HL-60 (cell line): Measurements from ENCODE around the gene NXPH1.

Experiments
- DNase-seq, 2 experiments: peaks; one replicate each; pipeline ENCODE4 v3.0.0-alpha.2; 2010 to 2020; ENCODE audit warnings: low read depth in 1 of 2, low spot score in 1 of 2
- H3K27ac ChIP-seq: fragments of 250-450 bp; sonication (Bioruptor Pico); replicated peaks from 2 replicates; pipeline ENCODE4 v1.5.1; 2020; ENCODE audit warnings: mild to moderate bottlenecking, moderate library complexity
- H3K27me3 ChIP-seq: fragments of 250-450 bp; sonication (Bioruptor Pico); 2 replicates; pipeline ENCODE4 v1.5.1; 2021; ENCODE audit warnings: mild to moderate bottlenecking, moderate library complexity; ENCODE audit not compliant: insufficient read depth, poor library complexity, severe bottlenecking
- H3K4me3 ChIP-seq: replicated peaks from 2 replicates; pipeline ENCODE4 v1.5.1; 2011; ENCODE audit warnings: mild to moderate bottlenecking, control low read depth, low read length; ENCODE audit not compliant: insufficient read depth
- GABPA ChIP-seq: IDR thresholded peaks from 2 replicates; pipeline ENCODE4 v1.6.1; 2012; ENCODE audit warnings: low read depth
- POLR2AphosphoS5 ChIP-seq: IDR thresholded peaks from 2 replicates; pipeline ENCODE4 v1.6.1; 2012; ENCODE audit warnings: low read depth
- SPI1 ChIP-seq: IDR thresholded peaks from 2 replicates; pipeline ENCODE4 v1.6.1; 2012; ENCODE audit warnings: low read depth, mild to moderate bottlenecking, borderline replicate concordance
- TF ChIP-seq, protein P1 (sequence below): IDR thresholded peaks from one replicate; pipeline ENCODE4 v1.5.1; 2011; ENCODE audit warnings: low read length, control low read depth, inconsistent platforms; ENCODE audit not compliant: insufficient read depth
- TF ChIP-seq, protein P2 (sequence below): IDR thresholded peaks from 2 replicates; pipeline ENCODE4 v1.6.1; 2012; ENCODE audit warnings: low read depth; ENCODE audit not compliant: insufficient replicate concordance

NXPH1 gene

DNA sequence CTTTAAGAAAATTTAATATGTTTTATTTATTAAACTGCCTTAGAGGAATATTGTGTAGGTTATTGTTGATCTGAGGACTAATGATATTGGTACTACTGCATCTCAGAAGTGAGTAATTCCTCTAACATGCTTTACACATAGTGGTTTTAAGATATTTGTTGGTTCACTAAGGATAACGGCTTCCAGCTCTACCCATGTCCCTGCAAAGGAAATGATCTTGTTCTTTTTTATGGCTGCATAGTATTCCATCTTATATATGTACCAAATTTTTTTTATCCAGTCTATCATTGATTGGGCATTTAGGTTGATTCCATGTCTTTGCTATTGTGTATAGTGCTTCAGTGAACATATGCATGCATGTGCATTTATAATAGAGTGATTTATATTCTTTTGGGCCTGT lies 20.1 kb downstream of the NXPH1 start:
- no peaks in the 10 kb centered on the region for H3K27me3 ChIP-seq
- no peak overlapping the region for H3K4me3 ChIP-seq
- no peak overlapping the region for H3K27ac ChIP-seq
- TF ChIP-seq, protein P1, sequence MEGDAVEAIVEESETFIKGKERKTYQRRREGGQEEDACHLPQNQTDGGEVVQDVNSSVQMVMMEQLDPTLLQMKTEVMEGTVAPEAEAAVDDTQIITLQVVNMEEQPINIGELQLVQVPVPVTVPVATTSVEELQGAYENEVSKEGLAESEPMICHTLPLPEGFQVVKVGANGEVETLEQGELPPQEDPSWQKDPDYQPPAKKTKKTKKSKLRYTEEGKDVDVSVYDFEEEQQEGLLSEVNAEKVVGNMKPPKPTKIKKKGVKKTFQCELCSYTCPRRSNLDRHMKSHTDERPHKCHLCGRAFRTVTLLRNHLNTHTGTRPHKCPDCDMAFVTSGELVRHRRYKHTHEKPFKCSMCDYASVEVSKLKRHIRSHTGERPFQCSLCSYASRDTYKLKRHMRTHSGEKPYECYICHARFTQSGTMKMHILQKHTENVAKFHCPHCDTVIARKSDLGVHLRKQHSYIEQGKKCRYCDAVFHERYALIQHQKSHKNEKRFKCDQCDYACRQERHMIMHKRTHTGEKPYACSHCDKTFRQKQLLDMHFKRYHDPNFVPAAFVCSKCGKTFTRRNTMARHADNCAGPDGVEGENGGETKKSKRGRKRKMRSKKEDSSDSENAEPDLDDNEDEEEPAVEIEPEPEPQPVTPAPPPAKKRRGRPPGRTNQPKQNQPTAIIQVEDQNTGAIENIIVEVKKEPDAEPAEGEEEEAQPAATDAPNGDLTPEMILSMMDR: no peak
- TF ChIP-seq SPI1 (no peak), POLR2AphosphoS5 (no peak), GABPA (no peak)
- TF ChIP-seq, protein P2, sequence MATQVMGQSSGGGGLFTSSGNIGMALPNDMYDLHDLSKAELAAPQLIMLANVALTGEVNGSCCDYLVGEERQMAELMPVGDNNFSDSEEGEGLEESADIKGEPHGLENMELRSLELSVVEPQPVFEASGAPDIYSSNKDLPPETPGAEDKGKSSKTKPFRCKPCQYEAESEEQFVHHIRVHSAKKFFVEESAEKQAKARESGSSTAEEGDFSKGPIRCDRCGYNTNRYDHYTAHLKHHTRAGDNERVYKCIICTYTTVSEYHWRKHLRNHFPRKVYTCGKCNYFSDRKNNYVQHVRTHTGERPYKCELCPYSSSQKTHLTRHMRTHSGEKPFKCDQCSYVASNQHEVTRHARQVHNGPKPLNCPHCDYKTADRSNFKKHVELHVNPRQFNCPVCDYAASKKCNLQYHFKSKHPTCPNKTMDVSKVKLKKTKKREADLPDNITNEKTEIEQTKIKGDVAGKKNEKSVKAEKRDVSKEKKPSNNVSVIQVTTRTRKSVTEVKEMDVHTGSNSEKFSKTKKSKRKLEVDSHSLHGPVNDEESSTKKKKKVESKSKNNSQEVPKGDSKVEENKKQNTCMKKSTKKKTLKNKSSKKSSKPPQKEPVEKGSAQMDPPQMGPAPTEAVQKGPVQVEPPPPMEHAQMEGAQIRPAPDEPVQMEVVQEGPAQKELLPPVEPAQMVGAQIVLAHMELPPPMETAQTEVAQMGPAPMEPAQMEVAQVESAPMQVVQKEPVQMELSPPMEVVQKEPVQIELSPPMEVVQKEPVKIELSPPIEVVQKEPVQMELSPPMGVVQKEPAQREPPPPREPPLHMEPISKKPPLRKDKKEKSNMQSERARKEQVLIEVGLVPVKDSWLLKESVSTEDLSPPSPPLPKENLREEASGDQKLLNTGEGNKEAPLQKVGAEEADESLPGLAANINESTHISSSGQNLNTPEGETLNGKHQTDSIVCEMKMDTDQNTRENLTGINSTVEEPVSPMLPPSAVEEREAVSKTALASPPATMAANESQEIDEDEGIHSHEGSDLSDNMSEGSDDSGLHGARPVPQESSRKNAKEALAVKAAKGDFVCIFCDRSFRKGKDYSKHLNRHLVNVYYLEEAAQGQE: no peak
- DNase-seq: no peak

DNA sequence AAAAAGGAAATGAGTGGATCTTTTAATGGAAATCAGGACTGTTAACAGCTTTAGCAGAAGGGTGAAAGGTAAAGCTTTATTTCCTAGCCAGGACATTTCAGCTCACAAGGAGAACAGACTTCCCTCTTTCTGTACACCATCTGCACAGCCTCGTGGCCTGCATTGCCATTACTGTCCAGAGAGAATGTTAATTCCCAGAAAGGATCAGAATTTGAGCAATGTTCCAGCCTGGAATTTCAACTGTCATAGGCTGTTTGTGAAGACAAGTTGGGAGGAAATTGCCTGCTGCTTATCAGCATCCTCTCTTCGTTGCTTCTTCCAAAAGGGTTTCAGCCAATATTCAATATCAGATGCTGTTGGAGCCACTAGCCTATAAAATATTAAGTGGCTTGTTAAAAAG lies 22.0 kb downstream of the NXPH1 start:
- H3K27ac ChIP-seq: no peak overlapping the region
- H3K4me3 ChIP-seq: no peak overlapping the region
- H3K27me3 ChIP-seq: no peaks in the 10 kb centered on the region
- TF ChIP-seq, protein P1: no peak
- TF ChIP-seq POLR2AphosphoS5: no peak
- no peak for DNase-seq

DNA sequence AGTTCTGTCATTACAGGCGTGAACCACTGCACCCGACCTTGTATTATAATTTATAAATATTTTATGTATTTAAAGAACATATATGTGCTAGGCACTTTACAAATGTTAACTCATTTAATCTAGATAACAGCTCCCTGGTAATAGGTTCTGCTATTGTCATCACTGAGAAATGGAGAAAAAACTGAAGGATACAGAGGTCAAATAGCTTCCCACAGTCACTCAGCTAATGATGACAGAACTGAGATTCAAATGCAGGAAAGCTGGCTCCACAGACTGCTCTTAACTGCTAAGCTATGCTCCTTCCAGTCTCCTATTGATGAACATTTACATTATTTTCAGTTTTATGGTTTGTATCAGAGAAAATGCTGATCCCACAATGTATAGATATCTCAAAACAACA lies 28.9 kb downstream of the NXPH1 start:
- TF ChIP-seq GABPA (no peak), SPI1 (no peak), POLR2AphosphoS5 (no peak)
- TF ChIP-seq, protein P2: no peak
- TF ChIP-seq, protein P1: no peak
- DNase-seq: no peak

DNA sequence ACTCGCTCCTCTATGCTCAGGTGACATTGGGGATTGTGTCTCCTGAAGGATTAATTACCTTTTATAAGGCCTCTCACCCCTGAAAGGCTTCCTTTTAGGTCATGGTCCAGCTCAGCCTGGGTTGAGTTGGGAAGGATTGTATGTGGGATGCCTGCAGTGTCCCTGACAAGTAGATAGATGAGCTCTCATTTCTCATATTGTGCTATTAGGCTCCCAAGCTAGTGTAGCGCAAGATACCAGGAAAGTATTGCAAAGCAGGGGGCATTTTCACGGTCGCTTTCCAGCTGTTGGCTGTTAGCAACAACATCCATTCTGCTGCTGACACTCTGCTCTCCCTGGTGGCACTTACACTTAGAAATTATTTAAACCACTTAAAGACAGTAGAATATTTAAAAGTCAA lies 31.9 kb downstream of the NXPH1 start:
- TF ChIP-seq, protein P2: no peak
- no peak for TF ChIP-seq POLR2AphosphoS5
- TF ChIP-seq, protein P1: no peak
- no peak for TF ChIP-seq SPI1
- no peak for TF ChIP-seq GABPA
- Histone ChIP-seq H3K27me3 (no peaks in the 10 kb centered on the region), H3K27ac (no peak overlapping the region), H3K4me3 (no peak overlapping the region)
- no peak for DNase-seq

More for the DNA sequence above, 28.9 kb downstream of the NXPH1 start:
- H3K27me3 ChIP-seq: no peaks in the 10 kb centered on the region
- H3K4me3 ChIP-seq: no peak overlapping the region
- no peak overlapping the region for H3K27ac ChIP-seq
